ENCODE measurements around the gene CNTN5.
"Not testable (repeated sequence)": the region's sequence is repeated elsewhere in the genome, so short reads cannot be mapped to it uniquely, and the experiment has no call there.

The CNTN5 gene

DNA sequence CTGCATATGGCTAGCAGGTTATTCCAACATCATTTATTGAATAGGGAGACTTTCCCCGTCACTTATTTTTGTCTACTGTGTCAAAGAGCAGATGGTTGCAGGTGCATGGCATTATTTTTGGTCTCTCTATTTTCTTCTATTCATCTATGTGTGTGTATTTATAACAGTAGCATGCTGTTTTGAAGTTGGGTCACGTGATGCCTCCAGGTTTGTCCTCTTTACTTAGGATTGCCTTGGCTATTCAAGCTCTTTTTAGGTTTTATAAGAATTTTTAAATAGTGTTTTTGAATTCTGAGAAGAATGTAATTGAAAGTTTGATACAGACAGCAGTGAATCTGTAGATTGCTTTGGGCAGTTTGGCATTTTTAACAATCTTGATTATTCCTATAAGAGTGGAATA, 770.6 kb downstream of the CNTN5 start:
- DNase-seq: no peak

DNA sequence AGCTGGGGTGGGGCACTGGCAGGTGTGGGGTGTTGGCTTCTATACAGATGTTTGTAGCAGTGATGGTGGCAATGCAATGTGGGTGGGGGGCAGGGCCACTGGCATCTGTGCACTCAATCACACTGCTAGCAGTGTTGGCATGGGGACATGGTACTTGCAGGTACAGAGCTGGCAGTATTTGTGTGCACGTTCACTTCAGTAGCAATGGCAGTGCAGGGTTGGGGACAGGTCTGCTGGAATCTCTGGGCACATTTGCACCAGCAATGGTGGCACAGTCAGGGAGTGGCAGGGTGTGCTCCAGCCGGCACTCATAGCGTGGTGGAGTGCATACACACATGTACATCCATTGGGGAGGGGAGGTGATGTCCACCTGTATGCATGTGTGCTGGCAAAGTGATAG, 775.2 kb downstream of the CNTN5 start:
- no peak for DNase-seq

DNA sequence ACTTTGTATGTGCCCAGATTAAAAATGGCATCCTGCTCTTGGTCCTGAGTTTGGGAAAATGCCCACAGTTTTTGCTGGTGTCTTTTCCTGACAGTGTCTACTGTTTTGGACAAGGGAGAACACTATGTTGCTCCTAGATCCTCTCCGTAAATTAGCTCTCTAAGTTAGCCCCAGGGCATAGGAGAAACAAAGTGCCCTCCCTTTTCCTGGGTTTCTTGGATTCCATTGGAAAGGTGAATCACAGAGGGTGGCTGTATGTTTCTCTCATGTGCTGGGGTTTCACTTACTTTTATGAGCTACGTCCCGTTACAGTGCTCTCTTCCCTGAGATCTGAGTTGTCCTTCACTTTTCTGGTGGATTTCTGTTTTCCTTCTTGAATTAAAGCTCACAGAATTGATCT, 782.8 kb downstream of the CNTN5 start:
- DNase-seq: no peak

DNA sequence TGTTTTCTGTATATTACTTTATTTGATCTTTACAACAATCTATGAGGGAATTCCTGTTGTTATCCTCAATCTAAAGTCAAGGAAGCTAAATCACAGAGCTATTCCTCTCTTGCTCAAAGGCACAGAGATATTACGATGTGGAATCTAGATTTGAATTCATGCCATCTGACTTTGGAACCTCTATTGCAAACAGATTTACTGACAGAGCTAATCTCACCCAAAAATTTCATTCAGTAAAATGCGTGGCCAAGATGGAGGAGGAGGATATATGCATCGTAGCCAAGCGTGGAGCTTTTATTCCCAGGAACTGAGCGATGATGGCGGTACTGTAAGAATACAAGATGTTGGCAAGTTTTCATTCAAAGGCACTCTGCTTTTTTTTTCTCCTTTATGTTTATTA, 791.8 kb downstream of the CNTN5 start:
- no peak for DNase-seq

DNA sequence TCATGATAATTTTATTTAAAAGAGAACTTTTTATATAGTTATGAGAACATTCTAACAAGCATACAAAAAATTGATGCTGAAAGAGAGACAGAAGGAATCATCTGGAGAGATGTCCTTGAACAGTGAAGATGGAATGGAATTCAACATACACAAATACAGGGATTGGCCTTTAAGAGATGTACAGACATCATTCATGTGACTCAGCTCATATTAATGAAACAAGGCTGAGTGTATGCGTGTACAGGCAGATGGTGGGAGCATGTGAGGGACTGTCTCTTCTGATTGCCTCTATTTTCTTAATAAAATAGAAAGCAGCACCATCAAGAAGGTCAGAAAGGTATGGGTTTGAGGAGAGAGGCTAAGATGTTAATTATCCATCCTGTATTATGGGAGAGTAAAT, 793.3 kb downstream of the CNTN5 start:
- no peak for DNase-seq

DNA sequence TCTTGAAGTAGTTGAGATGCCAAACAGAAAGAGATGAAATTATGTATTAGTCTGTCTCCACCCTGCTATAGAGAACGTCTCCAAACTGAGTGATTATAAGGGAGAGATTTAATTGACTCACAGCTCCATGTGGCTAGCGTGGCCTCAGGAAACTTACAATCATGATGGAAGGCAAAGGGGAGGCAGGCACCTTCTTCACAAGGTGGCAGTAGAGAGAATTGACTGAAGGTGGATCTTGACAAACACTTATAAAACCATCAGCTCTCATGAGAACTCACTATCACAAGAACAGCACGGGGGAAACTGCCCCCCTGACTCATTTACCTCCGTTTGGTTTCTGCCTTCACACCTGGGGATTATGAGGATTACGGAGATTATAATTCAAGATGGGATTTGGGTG, 794.0 kb downstream of the CNTN5 start:
- no peak for DNase-seq

DNA sequence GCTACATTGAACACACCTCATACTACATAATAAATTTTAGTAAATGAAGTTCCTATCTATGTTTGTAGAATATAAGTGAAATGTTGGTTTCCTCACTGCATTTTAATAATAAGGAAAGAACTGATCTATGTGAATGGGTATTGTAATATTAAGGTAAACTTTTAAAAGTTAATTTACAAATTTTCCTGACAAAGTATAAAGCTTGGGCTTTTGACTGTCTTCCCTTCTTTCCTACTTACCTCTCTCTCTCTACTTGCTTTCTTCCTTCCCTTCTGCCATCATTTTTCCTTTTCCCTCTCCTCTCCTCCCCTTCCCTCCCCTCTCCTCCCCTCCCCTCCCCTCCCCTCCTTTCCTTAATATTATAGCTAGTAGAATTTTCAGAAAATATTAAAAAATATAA, 798.2 kb downstream of the CNTN5 start:
- DNase-seq: no peak

DNA sequence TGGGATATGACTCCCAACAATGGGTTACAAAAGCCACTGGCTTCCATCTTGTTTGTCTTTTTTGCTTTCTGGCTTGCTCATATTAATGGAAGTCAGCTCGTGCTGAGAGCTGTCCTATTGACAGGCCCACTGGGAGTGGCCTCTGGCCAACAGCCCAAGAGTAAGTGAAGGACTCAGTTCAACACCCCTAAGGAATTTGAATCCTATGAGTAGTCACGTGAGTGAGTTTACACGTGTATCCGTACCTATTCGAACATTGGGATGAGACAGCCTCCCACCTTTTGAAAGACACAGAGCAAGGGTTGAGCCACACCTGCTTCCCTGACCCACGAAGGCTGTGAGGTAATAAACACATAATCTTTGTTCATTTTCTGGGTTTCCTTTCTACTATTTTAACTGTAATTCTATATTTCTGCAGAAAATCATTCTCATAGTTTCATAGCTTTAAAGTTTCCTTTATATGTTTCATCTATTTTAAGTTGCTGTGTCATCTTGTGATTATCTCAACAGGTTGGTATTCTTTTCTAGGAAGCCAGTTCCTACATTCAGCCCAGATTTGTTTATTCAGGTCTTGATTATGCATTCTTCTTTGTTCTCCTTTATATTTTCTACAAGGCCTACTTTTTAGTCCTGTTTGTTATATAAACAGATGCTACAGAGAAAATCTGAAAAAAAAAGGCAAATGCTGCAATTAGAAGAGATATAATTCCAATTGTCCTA, 802.3 kb downstream of the CNTN5 start:
- DNase-seq: no peak

DNA sequence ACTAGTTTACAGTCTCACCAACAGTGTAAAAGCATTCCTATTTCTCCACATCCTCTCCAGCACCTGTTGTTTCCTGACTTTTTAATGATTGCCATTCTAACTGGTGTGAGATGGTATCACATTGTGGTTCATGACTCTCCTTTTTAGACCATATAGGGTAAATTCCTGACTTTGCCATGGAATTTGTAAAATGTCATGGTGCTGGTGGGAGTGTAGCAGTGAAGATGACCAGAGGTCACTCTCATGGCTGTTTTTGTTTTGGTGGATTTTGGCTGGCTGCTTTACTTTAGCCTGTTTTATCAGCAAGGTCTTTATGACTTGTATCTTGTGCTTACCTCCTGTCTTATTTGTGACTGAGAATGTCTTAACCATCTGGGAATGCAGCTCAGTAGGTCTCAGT, 816.0 kb downstream of the CNTN5 start:
- DNase-seq: not testable (repeated sequence)

DNA sequence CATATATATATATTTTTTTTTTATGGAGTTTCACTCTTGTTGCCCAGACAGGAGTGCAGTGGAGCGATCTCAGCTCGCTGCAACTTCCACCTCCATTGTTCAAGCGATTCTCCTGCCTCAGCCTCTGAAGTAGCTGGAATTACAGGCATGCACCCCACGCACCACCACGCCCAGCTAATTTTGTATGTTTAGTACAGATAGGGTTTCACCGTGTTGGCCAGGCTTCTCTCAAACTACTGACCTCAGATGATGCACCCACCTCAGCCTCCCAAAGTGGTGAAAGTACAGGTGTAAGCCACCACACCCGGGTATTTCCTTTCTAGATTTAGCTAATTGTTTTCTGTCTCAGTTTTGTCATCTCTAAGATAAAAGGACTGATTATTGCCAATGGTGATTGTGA, 821.1 kb downstream of the CNTN5 start:
- DNase-seq: no peak

DNA sequence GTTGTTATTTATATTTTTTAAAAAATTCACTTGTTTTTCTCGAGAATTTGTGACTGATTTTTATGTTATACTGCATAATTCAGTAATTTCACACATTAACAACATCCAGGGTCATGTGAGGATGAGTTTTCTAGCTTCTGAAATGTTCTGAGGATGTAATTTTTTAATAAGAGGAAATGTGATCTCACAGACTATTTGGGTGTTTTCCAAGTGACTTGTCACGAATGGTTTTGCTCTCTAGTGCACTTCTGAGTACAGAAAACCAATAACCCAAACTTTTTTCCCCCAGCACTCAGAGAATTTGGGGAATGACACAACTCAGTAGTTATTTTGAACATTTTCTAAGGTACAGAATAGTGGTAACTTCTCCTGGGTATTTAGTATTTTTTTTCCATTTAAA, 845.2 kb downstream of the CNTN5 start:
- DNase-seq: no peak

DNA sequence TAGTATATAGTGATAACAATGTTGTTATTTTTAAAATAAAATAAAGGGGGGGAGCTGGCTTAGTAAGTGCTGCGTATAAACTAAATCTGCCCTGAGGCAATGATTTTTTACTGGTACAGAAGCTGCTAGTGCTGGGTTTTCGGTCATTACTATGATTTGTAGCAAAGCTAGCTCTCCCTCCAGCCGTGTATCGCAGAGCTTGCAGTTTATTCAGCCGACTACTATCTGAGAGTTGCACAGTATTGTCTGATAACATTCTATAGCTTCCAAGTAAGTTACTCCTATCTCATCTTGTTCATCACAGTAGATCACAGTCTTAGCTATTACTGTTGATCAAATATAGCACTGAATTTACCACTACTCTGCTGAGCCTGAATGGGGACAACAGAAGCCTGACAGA, 860.9 kb downstream of the CNTN5 start:
- DNase-seq: no peak

DNA sequence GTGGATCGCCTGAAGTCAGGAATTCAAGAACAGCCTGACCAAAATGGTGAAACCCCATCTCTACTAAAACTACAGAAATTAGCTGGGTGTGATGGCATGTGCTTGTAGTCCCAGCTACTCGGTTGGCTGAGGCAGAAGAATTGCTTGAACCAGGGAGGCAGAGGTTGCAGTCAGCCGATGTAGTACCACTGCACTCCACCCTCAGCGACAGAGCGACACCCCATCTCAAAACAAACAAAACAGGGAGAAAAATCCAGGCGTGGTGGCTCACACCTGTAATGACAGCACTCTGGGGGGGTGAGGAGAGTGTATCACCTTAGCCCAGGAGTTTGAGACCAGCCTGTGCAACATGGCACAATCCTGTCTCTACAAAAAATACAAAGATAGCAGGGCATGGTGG, 864.0 kb downstream of the CNTN5 start:
- DNase-seq: no peak

DNA sequence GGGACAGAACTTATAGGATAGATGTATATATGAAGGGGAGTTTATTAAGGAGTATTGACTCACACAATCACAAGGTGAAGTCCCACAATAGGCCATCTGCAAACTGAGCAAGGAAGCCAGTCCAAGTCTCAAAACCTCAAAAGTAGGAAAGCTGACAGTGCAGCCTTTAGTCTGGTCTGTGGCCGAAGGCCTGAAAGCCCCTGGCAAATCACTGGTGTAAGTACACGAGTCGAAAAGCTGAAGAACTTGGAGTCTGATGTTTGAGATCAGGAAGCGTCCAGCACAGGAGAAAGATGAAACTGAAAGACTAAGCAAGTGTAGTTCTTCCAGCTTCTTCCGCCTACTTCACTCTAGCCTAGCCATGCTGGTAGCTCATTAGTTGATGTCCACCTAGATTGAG, 866.7 kb downstream of the CNTN5 start:
- no peak for DNase-seq

DNA sequence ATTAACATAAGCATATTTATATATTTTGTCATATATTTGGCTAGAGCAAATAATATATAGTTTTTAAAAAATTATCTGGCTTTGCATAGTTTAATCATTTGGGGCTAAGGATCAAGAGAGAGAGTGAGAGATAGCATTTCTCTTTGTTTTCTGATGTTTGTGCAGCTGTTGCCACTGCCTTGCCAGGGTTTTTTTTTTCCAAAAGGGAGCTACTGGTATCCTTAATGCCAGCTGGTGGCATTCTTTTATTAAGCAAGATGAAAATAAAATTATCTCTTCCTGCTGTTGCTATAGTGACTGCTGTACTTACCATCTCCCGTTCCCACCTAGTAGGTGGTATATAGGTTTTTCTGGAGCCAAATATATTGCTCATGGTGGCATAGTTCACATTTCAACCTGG, 873.1 kb downstream of the CNTN5 start:
- no peak for DNase-seq

DNA sequence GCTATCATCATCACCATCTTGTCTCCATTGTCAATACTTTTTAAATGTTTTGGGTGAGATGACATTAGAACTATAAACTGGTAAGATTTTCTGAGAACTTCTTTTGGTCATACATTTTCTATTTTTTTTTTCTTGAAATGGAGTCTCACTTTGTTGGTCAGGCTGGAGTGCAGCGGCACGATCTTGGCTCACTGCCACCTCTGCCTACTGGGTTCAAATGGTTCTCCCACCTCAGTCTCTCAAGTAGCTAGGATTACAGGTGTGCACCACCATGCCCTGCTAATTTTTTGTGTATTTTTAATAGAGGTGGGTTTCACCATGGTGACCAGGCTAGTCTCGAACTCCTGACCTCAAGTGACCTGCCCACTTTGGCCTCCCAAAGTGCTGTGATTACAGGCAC, 880.4 kb downstream of the CNTN5 start:
- no peak for DNase-seq

DNA sequence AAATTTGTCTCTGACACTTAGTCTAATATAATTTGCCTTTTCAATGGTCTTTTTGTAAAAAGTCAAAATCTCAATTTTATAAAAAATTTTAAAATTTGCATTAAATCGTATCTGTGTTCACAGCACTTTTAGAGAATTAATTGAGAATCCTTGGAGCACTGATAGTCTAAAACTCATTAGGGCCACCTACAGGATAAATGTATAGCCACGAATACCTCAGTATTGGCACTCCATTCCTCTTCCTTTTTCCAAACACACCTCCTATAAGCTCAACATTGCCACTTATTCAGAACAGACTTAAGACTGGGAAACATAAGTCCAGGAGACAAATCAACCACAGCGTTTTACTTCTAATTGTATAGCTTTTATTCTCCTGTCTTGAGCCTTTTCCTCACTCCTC, 890.4 kb downstream of the CNTN5 start:
- DNase-seq: no peak

DNA sequence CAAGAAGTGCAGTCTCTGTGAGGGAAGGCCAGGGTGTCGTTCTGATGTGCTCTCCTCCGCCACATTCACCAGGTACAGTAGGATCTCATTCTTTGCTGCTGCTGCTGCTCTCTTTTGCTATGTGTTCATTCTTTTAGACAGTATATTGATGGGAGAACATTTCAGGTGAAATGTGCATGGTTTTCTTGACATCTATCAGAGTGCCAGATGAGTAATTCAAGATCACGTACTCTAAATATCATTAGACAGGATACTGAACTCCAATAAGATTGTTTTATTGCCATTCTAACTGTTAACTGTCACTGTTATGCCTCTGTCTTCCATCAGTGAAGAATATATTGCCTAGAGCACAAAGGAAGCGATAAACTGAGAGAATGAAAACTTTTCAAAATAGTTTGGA, 895.3 kb downstream of the CNTN5 start:
- DNase-seq: no peak

DNA sequence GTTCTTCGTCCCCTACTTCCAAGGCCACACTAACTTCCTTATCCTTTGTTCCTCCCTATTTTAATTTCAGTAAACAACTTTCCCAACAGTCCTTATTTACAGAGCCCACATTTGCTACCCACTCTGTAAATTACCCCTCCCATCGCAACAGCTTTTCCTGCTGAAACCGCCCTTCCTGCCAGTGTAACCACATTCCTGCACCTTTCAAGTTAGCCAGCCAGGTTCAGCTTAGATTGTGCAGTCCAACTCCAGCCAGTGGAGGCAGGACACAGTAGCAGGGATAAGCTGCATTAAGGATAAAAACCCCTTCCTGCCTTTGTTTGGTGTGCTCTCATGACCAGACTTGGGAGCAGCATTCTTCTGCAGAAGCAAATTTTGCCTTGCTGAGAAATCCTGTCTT, 898.0 kb downstream of the CNTN5 start:
- DNase-seq: no peak

DNA sequence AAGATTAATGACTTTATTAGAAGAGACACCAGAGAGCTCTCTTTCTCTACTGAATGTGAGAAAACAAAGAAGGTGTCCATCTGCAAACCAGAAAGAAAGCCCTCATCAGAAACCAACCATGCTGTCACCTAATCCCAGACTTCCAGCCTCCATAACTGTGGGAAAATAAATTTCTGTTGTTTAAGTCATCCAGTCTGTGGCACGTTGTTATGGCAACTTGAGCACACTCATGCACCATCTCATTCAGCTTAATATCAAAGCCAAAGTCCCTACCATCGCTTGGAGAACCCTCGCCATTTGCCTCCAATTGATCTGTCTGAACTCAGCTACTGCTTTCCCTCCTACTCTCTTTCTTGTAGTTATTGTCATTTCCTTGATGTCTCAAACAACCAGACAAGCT, 900.2 kb downstream of the CNTN5 start:
- DNase-seq: no peak

DNA sequence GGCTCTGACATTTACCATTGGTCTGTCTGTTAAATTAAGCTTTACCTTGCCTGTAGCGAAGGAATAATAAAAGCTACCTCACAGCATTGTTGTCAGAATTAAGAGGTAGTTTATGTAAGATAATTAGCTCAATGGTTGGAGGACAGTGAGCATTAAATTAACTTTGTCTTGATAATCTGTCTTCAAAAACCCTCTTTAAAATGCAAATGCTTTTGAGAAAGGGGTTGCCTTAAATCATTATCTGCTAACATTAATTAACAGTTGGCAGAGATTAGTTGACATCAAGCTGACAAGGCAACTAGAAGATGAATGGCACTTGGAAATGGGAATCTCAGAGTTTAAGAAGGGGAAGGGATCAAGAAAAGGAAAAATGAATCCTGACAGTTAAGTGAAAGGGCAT, 905.2 kb downstream of the CNTN5 start:
- DNase-seq: no peak

DNA sequence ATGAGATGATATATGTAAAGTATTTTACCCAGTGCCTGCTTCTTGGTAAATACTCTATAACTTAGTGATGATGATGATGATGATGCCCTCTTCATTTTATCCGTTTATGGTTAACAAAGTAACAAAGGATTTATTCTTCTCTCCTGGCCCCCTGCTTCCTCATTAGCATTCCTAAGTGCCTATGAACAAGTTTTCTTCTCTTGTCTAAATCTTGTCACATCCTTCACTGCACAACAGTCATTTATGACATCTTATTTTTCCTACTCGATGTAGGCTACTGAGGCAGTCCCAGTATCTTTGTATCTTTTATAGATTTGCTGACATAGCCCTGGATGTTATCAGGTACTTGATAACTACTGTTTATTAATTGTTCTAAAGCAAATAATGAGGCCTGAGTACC, 911.9 kb downstream of the CNTN5 start:
- no peak for DNase-seq

DNA sequence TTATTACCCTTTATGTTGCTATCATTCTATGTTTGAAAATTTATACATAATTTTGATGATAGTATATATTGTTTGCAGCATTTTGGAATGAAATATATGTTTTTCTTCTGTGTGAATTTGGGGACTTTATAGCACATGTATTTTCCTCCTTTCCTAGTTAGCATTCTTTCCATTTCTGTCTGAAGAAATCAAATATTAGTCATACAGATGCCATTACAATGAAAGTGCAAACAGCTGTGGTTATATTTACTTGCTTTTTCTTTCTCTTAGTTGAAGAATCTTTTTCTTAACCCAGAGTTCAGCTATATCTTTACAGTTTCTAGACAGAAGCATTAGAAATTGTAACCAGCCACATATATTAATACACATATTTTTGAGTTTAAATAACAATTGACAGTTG, 913.3 kb downstream of the CNTN5 start:
- DNase-seq: no peak

DNA sequence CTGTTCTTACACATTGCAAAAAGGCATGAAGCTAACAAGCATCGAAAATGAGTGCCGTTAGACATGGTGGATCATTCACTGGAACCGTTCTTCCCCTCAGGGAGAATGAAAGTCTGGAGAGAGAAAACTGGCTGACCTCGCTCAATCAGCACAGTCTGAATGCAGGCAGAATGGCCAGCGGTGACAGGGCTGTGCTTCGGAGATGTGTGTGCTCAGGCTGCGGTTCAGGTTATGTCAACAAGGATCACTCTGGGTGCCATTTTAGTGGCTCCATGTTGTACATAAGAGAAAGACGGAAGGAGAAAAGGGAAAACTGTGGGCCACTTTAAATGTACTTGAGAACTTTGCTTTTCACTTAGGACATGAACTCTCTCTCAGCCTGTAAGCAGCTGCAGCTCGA, 916.6 kb downstream of the CNTN5 start:
- DNase-seq: no peak

DNA sequence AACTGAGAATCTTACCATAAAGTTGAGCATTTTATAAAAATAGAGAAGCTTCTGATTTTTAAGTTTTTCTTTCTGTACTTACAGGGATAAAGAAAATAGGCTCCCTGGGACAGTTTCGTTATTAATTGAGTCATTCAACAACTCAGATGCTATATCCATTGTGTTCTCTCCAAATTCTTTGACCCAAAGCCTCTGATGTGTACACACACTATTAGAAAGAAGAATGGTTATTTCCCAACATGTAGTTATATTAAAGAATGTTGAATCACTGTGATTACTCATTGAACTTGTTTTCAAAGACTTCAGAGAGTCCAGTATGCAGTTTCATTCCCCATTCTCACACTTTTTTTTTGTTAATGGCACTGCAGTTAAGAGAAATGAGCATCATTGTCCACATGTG, 932.1 kb downstream of the CNTN5 start:
- no peak for DNase-seq

DNA sequence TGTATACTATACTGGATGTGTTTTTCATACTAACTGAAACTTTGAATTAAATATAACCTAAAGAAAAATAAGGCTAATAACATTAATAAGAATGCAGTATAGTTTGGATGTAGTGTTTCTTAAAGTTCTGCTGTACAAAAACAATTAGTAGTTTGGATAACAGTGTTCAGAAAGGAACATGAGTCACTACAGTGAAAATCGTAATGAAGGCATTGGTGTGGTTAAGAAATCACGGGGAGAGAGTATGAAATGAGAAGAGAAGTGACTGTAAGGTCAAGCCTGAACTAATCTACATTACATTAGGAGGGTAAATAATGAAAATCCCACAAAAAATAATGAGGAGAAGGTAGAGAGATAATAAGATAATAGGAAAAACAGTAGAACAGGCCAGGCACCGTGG, 939.8 kb downstream of the CNTN5 start:
- DNase-seq: no peak
